ENCODE results near the gene CNTN4.

The CNTN4 gene

DNA sequence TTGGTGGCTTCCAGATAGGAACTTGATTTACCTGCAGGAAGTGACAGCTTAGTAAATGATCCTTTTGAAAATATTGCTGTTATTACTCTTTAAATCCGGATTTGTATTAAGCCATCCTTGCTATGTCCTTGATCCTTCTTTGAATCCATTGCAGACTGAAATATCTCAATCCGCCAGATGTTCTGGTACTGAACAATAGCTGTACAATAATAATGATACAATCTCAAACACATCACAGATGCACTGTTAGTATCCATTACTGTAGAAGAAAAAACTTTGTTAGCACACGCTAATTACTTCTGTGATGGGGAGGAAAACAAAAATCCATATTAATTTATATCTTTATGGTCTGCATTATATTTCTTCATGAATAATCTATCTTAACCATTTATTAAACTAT lies 202.3 kb downstream of the CNTN4 start:
- no peak overlapping the region for H3K18ac ChIP-seq (ENCODE audit: low read length)
- H3K9me3 ChIP-seq (replicated peaks in 1 of 2; ENCODE audit: control insufficient read depth in 2 of 2, insufficient read depth in 1 of 2, low read depth in 1 of 2, low read length in 2 of 2): no peaks in the 10 kb centered on the region
- no peak overlapping the region for H2BK120ac ChIP-seq (ENCODE audit: low read depth, low read length)
- H3K9ac ChIP-seq (ENCODE audit: low read depth, low read length, poor library complexity): no peak overlapping the region
- no peak for DNase-seq (ENCODE audit: low spot score)
- H3K27ac ChIP-seq (replicated peaks; ENCODE audit: low read length): no peak overlapping the region
- no peak overlapping the region for H2BK5ac ChIP-seq (ENCODE audit: low read length)
- no peak overlapping the region for H3K4me2 ChIP-seq (ENCODE audit: insufficient read depth, low read length, poor library complexity, severe bottlenecking)
- H4K8ac ChIP-seq (ENCODE audit: low read depth, low read length): no peak overlapping the region
- no peak overlapping the region for H3K14ac ChIP-seq (ENCODE audit: low read length)
- WGBS, 2 donors (ENCODE audit: extremely low coverage in 2 of 2, insufficient read length in 2 of 2, insufficient replicate concordance in 1 of 2): no CpG with 5 or more reads among the region's 3 CpGs
- H3K23ac ChIP-seq (ENCODE audit: low read depth, low read length, poor library complexity): no peak overlapping the region
- H2BK12ac ChIP-seq (ENCODE audit: low read length): no peak overlapping the region
- H2AFZ ChIP-seq (ENCODE audit: low read length): no peak overlapping the region
- no peaks in the 10 kb centered on the region for H3K79me1 ChIP-seq (ENCODE audit: low read depth, low read length)
- H3K4ac ChIP-seq (ENCODE audit: low read length): no peak overlapping the region
- H2AK5ac ChIP-seq (ENCODE audit: low read depth, low read length): no peak overlapping the region
- no peak overlapping the region for H2BK15ac ChIP-seq (ENCODE audit: low read length)
- H3K4me1 ChIP-seq (ENCODE audit: control insufficient read depth in 2 of 2, insufficient read depth in 1 of 2, low read depth in 1 of 2, low read length in 2 of 2): no peaks in the 10 kb centered on the region
- no peaks in the 10 kb centered on the region for H3K27me3 ChIP-seq (ENCODE audit: control insufficient read depth in 3 of 3, insufficient read depth in 3 of 3, low read depth in 1 of 3, low read length in 3 of 3)
- no peak overlapping the region for H4K91ac ChIP-seq (ENCODE audit: low read depth, low read length, poor library complexity)
- no peaks in the 10 kb centered on the region for H3K36me3 ChIP-seq (replicated peaks in 1 of 2; ENCODE audit: control insufficient read depth in 2 of 2, insufficient read depth in 2 of 2, low read length in 2 of 2)
- no peak overlapping the region for H3K4me3 ChIP-seq (ENCODE audit: low read length in 2 of 2)

DNA sequence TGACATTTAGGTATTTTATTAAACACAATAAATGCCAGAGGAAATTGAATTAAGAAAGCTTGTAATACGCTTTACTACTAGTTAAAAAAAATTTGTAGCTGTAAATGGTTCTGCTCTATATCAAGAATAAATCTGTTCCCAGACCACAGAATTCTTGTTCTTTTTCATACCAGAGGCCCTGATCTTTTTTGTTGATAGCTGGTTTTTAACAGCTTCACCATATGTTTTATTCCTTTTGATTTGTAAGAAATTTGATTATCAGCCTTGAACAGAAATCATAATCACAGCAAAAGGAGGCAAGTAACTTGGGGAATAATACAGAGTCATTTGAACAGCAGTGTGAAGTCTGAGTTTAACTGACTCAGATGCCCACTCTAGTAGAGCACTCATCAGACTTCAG lies 202.7 kb downstream of the CNTN4 start:
- H3K4me3 ChIP-seq (ENCODE audit: low read length in 2 of 2): no peak overlapping the region
- H2BK5ac ChIP-seq (ENCODE audit: low read length): no peak overlapping the region
- H2BK12ac ChIP-seq (ENCODE audit: low read length): no peak overlapping the region
- no peaks in the 10 kb centered on the region for H3K9me3 ChIP-seq (replicated peaks in 1 of 2; ENCODE audit: control insufficient read depth in 2 of 2, insufficient read depth in 1 of 2, low read depth in 1 of 2, low read length in 2 of 2)
- no peaks in the 10 kb centered on the region for H3K79me1 ChIP-seq (ENCODE audit: low read depth, low read length)
- no CpG with 5 or more reads among the region's 1 CpG for WGBS, 2 donors (ENCODE audit: extremely low coverage in 2 of 2, insufficient read length in 2 of 2, insufficient replicate concordance in 1 of 2)
- no peak overlapping the region for H3K18ac ChIP-seq (ENCODE audit: low read length)
- no peaks in the 10 kb centered on the region for H3K4me1 ChIP-seq (ENCODE audit: control insufficient read depth in 2 of 2, insufficient read depth in 1 of 2, low read depth in 1 of 2, low read length in 2 of 2)
- no peak overlapping the region for H3K4ac ChIP-seq (ENCODE audit: low read length)
- H3K23ac ChIP-seq (ENCODE audit: low read depth, low read length, poor library complexity): no peak overlapping the region
- H3K27ac ChIP-seq (replicated peaks; ENCODE audit: low read length): no peak overlapping the region
- no peaks in the 10 kb centered on the region for H3K27me3 ChIP-seq (ENCODE audit: control insufficient read depth in 3 of 3, insufficient read depth in 3 of 3, low read depth in 1 of 3, low read length in 3 of 3)
- H3K9ac ChIP-seq (ENCODE audit: low read depth, low read length, poor library complexity): no peak overlapping the region
- H3K4me2 ChIP-seq (ENCODE audit: insufficient read depth, low read length, poor library complexity, severe bottlenecking): no peak overlapping the region
- no peak overlapping the region for H2AFZ ChIP-seq (ENCODE audit: low read length)
- H3K14ac ChIP-seq (ENCODE audit: low read length): no peak overlapping the region
- no peaks in the 10 kb centered on the region for H3K36me3 ChIP-seq (replicated peaks in 1 of 2; ENCODE audit: control insufficient read depth in 2 of 2, insufficient read depth in 2 of 2, low read length in 2 of 2)
- H4K8ac ChIP-seq (ENCODE audit: low read depth, low read length): no peak overlapping the region
- no peak overlapping the region for H2AK5ac ChIP-seq (ENCODE audit: low read depth, low read length)
- H2BK15ac ChIP-seq (ENCODE audit: low read length): no peak overlapping the region
- H2BK120ac ChIP-seq (ENCODE audit: low read depth, low read length): no peak overlapping the region
- no peak overlapping the region for H4K91ac ChIP-seq (ENCODE audit: low read depth, low read length, poor library complexity)
- DNase-seq (ENCODE audit: low spot score): no peak

DNA sequence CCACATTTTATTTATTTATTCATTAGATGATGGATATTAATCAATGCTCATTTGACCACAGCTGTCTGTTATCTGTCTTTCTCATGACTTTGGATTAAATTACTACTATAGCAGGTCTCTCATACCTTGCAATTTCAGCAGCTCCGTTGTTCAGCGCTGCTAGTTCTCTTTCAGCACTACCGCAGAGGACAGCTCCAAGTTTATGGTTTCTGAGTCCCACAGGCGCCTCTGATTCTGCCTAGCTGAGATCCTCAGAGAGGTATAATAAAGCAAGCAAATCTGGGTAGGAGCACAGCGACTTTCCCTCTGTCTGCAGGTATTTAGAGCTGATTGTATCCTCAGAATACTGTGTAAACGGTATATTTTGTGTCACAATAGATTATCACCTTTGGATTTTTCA lies 204.9 kb downstream of the CNTN4 start:
- DNase-seq (ENCODE audit: low spot score): peak; percentile 57
- H3K4me3 ChIP-seq (ENCODE audit: low read length in 2 of 2): no peak overlapping the region
- no peaks in the 10 kb centered on the region for H3K36me3 ChIP-seq (replicated peaks in 1 of 2; ENCODE audit: control insufficient read depth in 2 of 2, insufficient read depth in 2 of 2, low read length in 2 of 2)
- no peak overlapping the region for H2BK120ac ChIP-seq (ENCODE audit: low read depth, low read length)
- H3K4ac ChIP-seq (ENCODE audit: low read length): no peak overlapping the region
- H3K4me1 ChIP-seq (ENCODE audit: control insufficient read depth in 2 of 2, insufficient read depth in 1 of 2, low read depth in 1 of 2, low read length in 2 of 2): no peaks in the 10 kb centered on the region
- H3K9ac ChIP-seq (ENCODE audit: low read depth, low read length, poor library complexity): no peak overlapping the region
- H2BK12ac ChIP-seq (ENCODE audit: low read length): no peak overlapping the region
- H3K79me1 ChIP-seq (ENCODE audit: low read depth, low read length): no peaks in the 10 kb centered on the region
- no peak overlapping the region for H3K27ac ChIP-seq (replicated peaks; ENCODE audit: low read length)
- no peak overlapping the region for H2BK15ac ChIP-seq (ENCODE audit: low read length)
- H2BK5ac ChIP-seq (ENCODE audit: low read length): no peak overlapping the region
- H3K9me3 ChIP-seq (replicated peaks in 1 of 2; ENCODE audit: control insufficient read depth in 2 of 2, insufficient read depth in 1 of 2, low read depth in 1 of 2, low read length in 2 of 2): no peaks in the 10 kb centered on the region
- no peaks in the 10 kb centered on the region for H3K27me3 ChIP-seq (ENCODE audit: control insufficient read depth in 3 of 3, insufficient read depth in 3 of 3, low read depth in 1 of 3, low read length in 3 of 3)
- H4K8ac ChIP-seq (ENCODE audit: low read depth, low read length): no peak overlapping the region
- no peak overlapping the region for H2AK5ac ChIP-seq (ENCODE audit: low read depth, low read length)
- no CpG with 5 or more reads among the region's 6 CpGs for WGBS, 2 donors (ENCODE audit: extremely low coverage in 2 of 2, insufficient read length in 2 of 2, insufficient replicate concordance in 1 of 2)
- H3K18ac ChIP-seq (ENCODE audit: low read length): no peak overlapping the region
- no peak overlapping the region for H3K23ac ChIP-seq (ENCODE audit: low read depth, low read length, poor library complexity)
- no peak overlapping the region for H3K4me2 ChIP-seq (ENCODE audit: insufficient read depth, low read length, poor library complexity, severe bottlenecking)
- H4K91ac ChIP-seq (ENCODE audit: low read depth, low read length, poor library complexity): no peak overlapping the region
- no peak overlapping the region for H2AFZ ChIP-seq (ENCODE audit: low read length)
- H3K14ac ChIP-seq (ENCODE audit: low read length): no peak overlapping the region

DNA sequence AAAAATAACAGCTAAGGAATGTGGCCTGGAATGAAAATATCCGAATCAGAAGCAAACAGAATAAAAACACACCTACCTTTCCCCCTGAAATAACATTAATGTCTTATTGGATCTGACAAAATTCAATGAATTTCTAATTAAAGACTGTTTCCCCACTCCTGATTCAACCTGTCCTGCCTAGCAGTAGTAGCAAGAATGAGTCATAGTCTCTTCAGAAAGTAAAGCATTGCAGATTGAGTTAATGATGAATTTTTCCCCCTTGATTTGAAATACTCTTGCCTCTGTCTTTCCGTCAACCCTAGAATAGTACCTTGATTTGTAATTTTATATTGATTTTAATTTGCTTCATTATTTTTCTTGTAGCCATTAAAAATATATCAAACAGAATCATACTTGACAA lies 212.4 kb downstream of the CNTN4 start:
- Histone ChIP-seq H3K4ac (ENCODE audit: low read length) (no peak overlapping the region), H3K9ac (ENCODE audit: low read depth, low read length, poor library complexity) (no peak overlapping the region), H2BK12ac (ENCODE audit: low read length) (no peak overlapping the region), H3K14ac (ENCODE audit: low read length) (no peak overlapping the region), H3K4me1 (ENCODE audit: control insufficient read depth in 2 of 2, insufficient read depth in 1 of 2, low read depth in 1 of 2, low read length in 2 of 2) (no peaks in the 10 kb centered on the region), H2BK15ac (ENCODE audit: low read length) (no peak overlapping the region), H3K27me3 (ENCODE audit: control insufficient read depth in 3 of 3, insufficient read depth in 3 of 3, low read depth in 1 of 3, low read length in 3 of 3) (no peaks in the 10 kb centered on the region), H3K23ac (ENCODE audit: low read depth, low read length, poor library complexity) (no peak overlapping the region), H3K18ac (ENCODE audit: low read length) (no peak overlapping the region), H4K8ac (ENCODE audit: low read depth, low read length) (no peak overlapping the region), H2AK5ac (ENCODE audit: low read depth, low read length) (no peak overlapping the region), H3K27ac (replicated peaks; ENCODE audit: low read length) (no peak overlapping the region), H2AFZ (ENCODE audit: low read length) (no peak overlapping the region), H3K4me3 (ENCODE audit: low read length in 2 of 2) (no peak overlapping the region), H3K9me3 (replicated peaks in 1 of 2; ENCODE audit: control insufficient read depth in 2 of 2, insufficient read depth in 1 of 2, low read depth in 1 of 2, low read length in 2 of 2) (no peaks in the 10 kb centered on the region), H4K91ac (ENCODE audit: low read depth, low read length, poor library complexity) (no peak overlapping the region), H2BK120ac (ENCODE audit: low read depth, low read length) (no peak overlapping the region), H3K4me2 (ENCODE audit: insufficient read depth, low read length, poor library complexity, severe bottlenecking) (no peak overlapping the region), H3K79me1 (ENCODE audit: low read depth, low read length) (no peaks in the 10 kb centered on the region), H3K36me3 (replicated peaks in 1 of 2; ENCODE audit: control insufficient read depth in 2 of 2, insufficient read depth in 2 of 2, low read length in 2 of 2) (no peaks in the 10 kb centered on the region), H2BK5ac (ENCODE audit: low read length) (no peak overlapping the region)
- DNase-seq (ENCODE audit: low spot score): no peak
- no CpG with 5 or more reads among the region's 2 CpGs for WGBS, 2 donors (ENCODE audit: extremely low coverage in 2 of 2, insufficient read length in 2 of 2, insufficient replicate concordance in 1 of 2)

All from neuronal stem cell (in vitro differentiated cells).